Vagina (tissue), 2 donors: ENCODE data around the gene TBCD. TPM values are rescaled to one million over a fixed set of nuclear protein-coding genes. Genes with fewer than 3 reads are reported as not detected.

Experiments
- DNase-seq, 2 donors: peaks; one replicate each; pipeline ENCODE4 v3.0.0-alpha.2; 2017; ENCODE audit errors: extremely low spot score in 2 of 2
- H3K27ac ChIP-seq: fragments of 200-600 bp; sonication (generic); one replicate; pipeline ENCODE4 v1.5.1; 2019
- H3K27me3 ChIP-seq: fragments of 200-600 bp; sonication (generic); one replicate; pipeline ENCODE4 v1.5.1; 2019
- H3K36me3 ChIP-seq, 2 donors: fragments of 200-600 bp; sonication (generic); one replicate each; pipeline ENCODE4 v1.5.1; 2017 to 2019
- H3K4me1 ChIP-seq: fragments of 200-600 bp; sonication (generic); one replicate; pipeline ENCODE4 v1.5.1; 2019
- H3K4me3 ChIP-seq, 2 donors: fragments of 200-600 bp; sonication (generic); 1 replicate in 1 of 2; 2 replicates in 1 of 2; pipeline ENCODE4 v1.5.1; 2016 to 2019
- H3K9me3 ChIP-seq: fragments of 200-600 bp; sonication (generic); one replicate; pipeline ENCODE4 v1.5.1; 2019
- CTCF ChIP-seq, 3 experiments: fragments of 450-650 bp in 2 of 3; fragments of 200-600 bp in 1 of 3; sonication (generic) in 1 of 3; IDR thresholded peaks; one replicate each; pipeline ENCODE4 v1.5.1; 2017 to 2019; ENCODE audit warnings: antibody characterized with exemption in 3 of 3, mild to moderate bottlenecking in 2 of 3, moderate library complexity in 2 of 3
- POLR2A ChIP-seq, 2 donors: fragments of 450-650 bp; IDR thresholded peaks; one replicate each; pipeline ENCODE4 v1.6.1; 2017; ENCODE audit warnings: antibody characterized with exemption in 2 of 2, mild to moderate bottlenecking in 2 of 2, moderate library complexity in 2 of 2
- POLR2AphosphoS5 ChIP-seq, 2 donors: sonication (generic); formaldehyde crosslinking; IDR thresholded peaks; one replicate each; pipeline ENCODE4 v1.9.0; 2017; ENCODE audit warnings: antibody characterized with exemption in 2 of 2, mild to moderate bottlenecking in 2 of 2, low read depth in 1 of 2; ENCODE audit not compliant: insufficient read depth in 1 of 2
- intact Hi-C: fragments of 100-400 bp; cut with DNase I; formaldehyde crosslinking; loops from one replicate; pipeline ENCODE4 v1.15.1; 2023
- total RNA-seq: library from RNA; depleted of rRNA; stranded (reverse); fragments of >200 nt; gene quantifications from one replicate; pipeline ENCODE4 v1.2.3, GENCODE V29; 2016

TBCD gene
- total RNA-seq, 1 donor from 2014 or later: 79.3 TPM

GRCh38 chr17:82970067-82970466 lies 218.2 kb downstream of the TBCD start:
- Histone ChIP-seq H3K4me1 (no peaks in the 10 kb centered on the region), H3K27me3 (no peaks in the 10 kb centered on the region), H3K27ac (no peak overlapping the region), H3K9me3 (no peaks in the 10 kb centered on the region), H3K4me3 (no peak overlapping the region), H3K36me3 (no peaks in the 10 kb centered on the region)
- no peak for TF ChIP-seq POLR2AphosphoS5 (IDR thresholded peaks at IDR 0.05; ENCODE audit: insufficient read depth in 1 of 2, low read depth in 1 of 2)
- no peak for TF ChIP-seq POLR2A (IDR thresholded peaks at IDR 0.05)
- no peak for TF ChIP-seq CTCF (IDR thresholded peaks at IDR 0.05)
- intact Hi-C loops: no loop called here
- DNase-seq: no peak

GRCh38 chr17:82970818-82971590 lies 219.1 kb downstream of the TBCD start:
- no peaks in the 10 kb centered on the region for H3K27me3 ChIP-seq
- no peaks in the 10 kb centered on the region for H3K9me3 ChIP-seq
- DNase-seq: peak in 1 of 2 donors; percentile 79
- no peaks in the 10 kb centered on the region for H3K36me3 ChIP-seq
- H3K27ac ChIP-seq: no peak overlapping the region
- intact Hi-C loops: no loop called here
- TF ChIP-seq POLR2AphosphoS5 (IDR thresholded peaks at IDR 0.05; ENCODE audit: insufficient read depth in 1 of 2, low read depth in 1 of 2): no peak
- TF ChIP-seq CTCF (IDR thresholded peaks at IDR 0.05): no peak
- no peak for TF ChIP-seq POLR2A (IDR thresholded peaks at IDR 0.05)
- H3K4me1 ChIP-seq: no peaks in the 10 kb centered on the region
- H3K4me3 ChIP-seq: no peak overlapping the region

GRCh38 chr17:82972836-82973372 lies 221.0 kb downstream of the TBCD start:
- H3K9me3 ChIP-seq: no peaks in the 10 kb centered on the region
- intact Hi-C loops: no loop called here
- H3K4me3 ChIP-seq: no peak overlapping the region
- DNase-seq: peak in 1 of 2 donors; percentile 43
- H3K27me3 ChIP-seq: no peaks in the 10 kb centered on the region
- TF ChIP-seq POLR2A (IDR thresholded peaks at IDR 0.05) (no peak), CTCF (IDR thresholded peaks at IDR 0.05) (no peak), POLR2AphosphoS5 (IDR thresholded peaks at IDR 0.05; ENCODE audit: insufficient read depth in 1 of 2, low read depth in 1 of 2) (no peak)
- no peaks in the 10 kb centered on the region for H3K36me3 ChIP-seq
- H3K4me1 ChIP-seq: no peaks in the 10 kb centered on the region
- H3K27ac ChIP-seq: no peak overlapping the region

- Histone ChIP-seq H3K9me3 (no peaks in the 10 kb centered on the region), H3K4me3 (no peak overlapping the region), H3K4me1 (no peaks in the 10 kb centered on the region), H3K27me3 (no peaks in the 10 kb centered on the region), H3K36me3 (no peaks in the 10 kb centered on the region), H3K27ac (no peak overlapping the region)
- no peak for TF ChIP-seq POLR2AphosphoS5 (IDR thresholded peaks at IDR 0.05; ENCODE audit: insufficient read depth in 1 of 2, low read depth in 1 of 2)
- no peak for TF ChIP-seq CTCF (IDR thresholded peaks at IDR 0.05)
- TF ChIP-seq POLR2A (IDR thresholded peaks at IDR 0.05): no peak
- intact Hi-C loops: no loop called here
- DNase-seq: peak; percentile 81 to 85
Measured at GRCh38 chr17:82973456-82974135, 221.7 kb downstream of the TBCD start.
